ENCODE measurements around the gene GNB2. TPM values are rescaled to one million over a fixed set of nuclear protein-coding genes. Genes with fewer than 3 reads are reported as not detected.

The GNB2 gene
- total and polyA plus RNA-seq, 2 of the 13 experiments (the other 11 are each of a cell fraction or from before 2014, with no cell fraction given) = 48.3 to 67.1 TPM

DNA sequence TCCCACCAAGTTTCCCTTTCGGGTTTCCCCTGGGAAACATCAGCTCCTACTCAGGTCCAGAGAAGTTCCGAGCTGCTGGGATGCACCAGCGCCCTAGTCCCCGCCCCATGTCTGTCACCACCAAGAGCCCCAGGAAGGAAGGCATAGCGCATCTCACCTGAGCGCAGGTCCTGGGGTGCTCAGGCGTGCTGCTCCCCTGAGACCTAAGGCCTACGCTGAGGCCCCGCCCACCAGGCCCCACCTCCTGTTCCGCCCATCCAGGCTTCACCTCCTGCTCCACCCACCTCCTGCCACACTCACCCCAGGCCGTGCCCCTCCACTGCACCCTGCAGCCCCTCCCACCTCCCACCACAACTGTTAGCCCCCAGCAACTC lies 31.0 kb upstream of the GNB2 start (continued):
- TF ChIP-seq U2AF2 (IDR thresholded peaks at IDR 0.05; ENCODE audit: low read depth, low read length) (no peak), ZMYM4 (CRISPR knock-in tag; IDR thresholded peaks at IDR 0.05) (0 out of 2 replicates have a peak, but pooled peaks have one; percentile 2), TIGD3 (CRISPR knock-in tag; IDR thresholded peaks at IDR 0.05; ENCODE audit: borderline replicate concordance) (no peak), XRCC5 (optimal IDR thresholded peaks at IDR 0.05; ENCODE audit: low read length) (peak; percentile 18), RFX1 (IDR thresholded peaks at IDR 0.05) (no peak), TEAD3 (CRISPR knock-in tag; optimal IDR thresholded peaks at IDR 0.05; ENCODE audit: borderline replicate concordance) (no peak), ZMAT3 (CRISPR knock-in tag; conservative IDR thresholded peaks at IDR 0.05) (0 out of 2 replicates have a peak, but pooled peaks have one; percentile 62), ZNF441 (CRISPR knock-in tag; IDR thresholded peaks at IDR 0.05; ENCODE audit: borderline replicate concordance) (0 out of 2 replicates have a peak, but pooled peaks have one; percentile 22), ESRRA (CRISPR knock-in tag; IDR thresholded peaks at IDR 0.05; ENCODE audit: low read depth) (no peak), ZBTB49 (CRISPR knock-in tag; IDR thresholded peaks at IDR 0.05; ENCODE audit: borderline replicate concordance) (no peak)
- TF ChIP-seq, protein P1, sequence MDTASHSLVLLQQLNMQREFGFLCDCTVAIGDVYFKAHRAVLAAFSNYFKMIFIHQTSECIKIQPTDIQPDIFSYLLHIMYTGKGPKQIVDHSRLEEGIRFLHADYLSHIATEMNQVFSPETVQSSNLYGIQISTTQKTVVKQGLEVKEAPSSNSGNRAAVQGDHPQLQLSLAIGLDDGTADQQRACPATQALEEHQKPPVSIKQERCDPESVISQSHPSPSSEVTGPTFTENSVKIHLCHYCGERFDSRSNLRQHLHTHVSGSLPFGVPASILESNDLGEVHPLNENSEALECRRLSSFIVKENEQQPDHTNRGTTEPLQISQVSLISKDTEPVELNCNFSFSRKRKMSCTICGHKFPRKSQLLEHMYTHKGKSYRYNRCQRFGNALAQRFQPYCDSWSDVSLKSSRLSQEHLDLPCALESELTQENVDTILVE (CRISPR knock-in tag; IDR thresholded peaks at IDR 0.05) = no peak
- TF ChIP-seq, protein P2, sequence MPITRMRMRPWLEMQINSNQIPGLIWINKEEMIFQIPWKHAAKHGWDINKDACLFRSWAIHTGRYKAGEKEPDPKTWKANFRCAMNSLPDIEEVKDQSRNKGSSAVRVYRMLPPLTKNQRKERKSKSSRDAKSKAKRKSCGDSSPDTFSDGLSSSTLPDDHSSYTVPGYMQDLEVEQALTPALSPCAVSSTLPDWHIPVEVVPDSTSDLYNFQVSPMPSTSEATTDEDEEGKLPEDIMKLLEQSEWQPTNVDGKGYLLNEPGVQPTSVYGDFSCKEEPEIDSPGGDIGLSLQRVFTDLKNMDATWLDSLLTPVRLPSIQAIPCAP (CRISPR knock-in tag; IDR thresholded peaks at IDR 0.05; ENCODE audit: low read depth) = no peak
- TF ChIP-seq, protein P3, sequence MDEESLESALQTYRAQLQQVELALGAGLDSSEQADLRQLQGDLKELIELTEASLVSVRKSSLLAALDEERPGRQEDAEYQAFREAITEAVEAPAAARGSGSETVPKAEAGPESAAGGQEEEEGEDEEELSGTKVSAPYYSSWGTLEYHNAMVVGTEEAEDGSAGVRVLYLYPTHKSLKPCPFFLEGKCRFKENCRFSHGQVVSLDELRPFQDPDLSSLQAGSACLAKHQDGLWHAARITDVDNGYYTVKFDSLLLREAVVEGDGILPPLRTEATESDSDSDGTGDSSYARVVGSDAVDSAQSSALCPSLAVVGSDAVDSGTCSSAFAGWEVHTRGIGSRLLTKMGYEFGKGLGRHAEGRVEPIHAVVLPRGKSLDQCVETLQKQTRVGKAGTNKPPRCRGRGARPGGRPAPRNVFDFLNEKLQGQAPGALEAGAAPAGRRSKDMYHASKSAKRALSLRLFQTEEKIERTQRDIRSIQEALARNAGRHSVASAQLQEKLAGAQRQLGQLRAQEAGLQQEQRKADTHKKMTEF (CRISPR knock-in tag; IDR thresholded peaks at IDR 0.05) = no peak
- TF ChIP-seq, protein P4, sequence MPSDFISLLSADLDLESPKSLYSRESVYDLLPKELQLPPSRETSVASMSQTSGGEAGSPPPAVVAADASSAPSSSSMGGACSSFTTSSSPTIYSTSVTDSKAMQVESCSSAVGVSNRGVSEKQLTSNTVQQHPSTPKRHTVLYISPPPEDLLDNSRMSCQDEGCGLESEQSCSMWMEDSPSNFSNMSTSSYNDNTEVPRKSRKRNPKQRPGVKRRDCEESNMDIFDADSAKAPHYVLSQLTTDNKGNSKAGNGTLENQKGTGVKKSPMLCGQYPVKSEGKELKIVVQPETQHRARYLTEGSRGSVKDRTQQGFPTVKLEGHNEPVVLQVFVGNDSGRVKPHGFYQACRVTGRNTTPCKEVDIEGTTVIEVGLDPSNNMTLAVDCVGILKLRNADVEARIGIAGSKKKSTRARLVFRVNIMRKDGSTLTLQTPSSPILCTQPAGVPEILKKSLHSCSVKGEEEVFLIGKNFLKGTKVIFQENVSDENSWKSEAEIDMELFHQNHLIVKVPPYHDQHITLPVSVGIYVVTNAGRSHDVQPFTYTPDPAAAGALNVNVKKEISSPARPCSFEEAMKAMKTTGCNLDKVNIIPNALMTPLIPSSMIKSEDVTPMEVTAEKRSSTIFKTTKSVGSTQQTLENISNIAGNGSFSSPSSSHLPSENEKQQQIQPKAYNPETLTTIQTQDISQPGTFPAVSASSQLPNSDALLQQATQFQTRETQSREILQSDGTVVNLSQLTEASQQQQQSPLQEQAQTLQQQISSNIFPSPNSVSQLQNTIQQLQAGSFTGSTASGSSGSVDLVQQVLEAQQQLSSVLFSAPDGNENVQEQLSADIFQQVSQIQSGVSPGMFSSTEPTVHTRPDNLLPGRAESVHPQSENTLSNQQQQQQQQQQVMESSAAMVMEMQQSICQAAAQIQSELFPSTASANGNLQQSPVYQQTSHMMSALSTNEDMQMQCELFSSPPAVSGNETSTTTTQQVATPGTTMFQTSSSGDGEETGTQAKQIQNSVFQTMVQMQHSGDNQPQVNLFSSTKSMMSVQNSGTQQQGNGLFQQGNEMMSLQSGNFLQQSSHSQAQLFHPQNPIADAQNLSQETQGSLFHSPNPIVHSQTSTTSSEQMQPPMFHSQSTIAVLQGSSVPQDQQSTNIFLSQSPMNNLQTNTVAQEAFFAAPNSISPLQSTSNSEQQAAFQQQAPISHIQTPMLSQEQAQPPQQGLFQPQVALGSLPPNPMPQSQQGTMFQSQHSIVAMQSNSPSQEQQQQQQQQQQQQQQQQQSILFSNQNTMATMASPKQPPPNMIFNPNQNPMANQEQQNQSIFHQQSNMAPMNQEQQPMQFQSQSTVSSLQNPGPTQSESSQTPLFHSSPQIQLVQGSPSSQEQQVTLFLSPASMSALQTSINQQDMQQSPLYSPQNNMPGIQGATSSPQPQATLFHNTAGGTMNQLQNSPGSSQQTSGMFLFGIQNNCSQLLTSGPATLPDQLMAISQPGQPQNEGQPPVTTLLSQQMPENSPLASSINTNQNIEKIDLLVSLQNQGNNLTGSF (CRISPR knock-in tag; IDR thresholded peaks at IDR 0.05) = no peak
- TF ChIP-seq, protein P5, sequence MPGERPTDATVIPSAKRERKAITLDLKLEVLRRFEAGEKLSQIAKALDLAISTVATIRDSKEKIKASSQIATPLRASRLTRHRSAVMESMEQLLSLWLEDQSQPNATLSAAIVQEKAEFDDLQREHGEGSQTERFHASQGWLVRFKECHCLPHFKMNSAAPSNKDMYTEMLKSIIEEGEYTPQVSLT (CRISPR knock-in tag; IDR thresholded peaks at IDR 0.05; ENCODE audit: borderline replicate concordance, low read depth) = no peak
